DOHH2 (cell line): ENCODE results near the gene SRMS.

Source experiments
- H3F3A ChIP-seq: fragments of 200-600 bp; sonication (generic), shearing (Covaris generic); 2 replicates; pipeline ENCODE4 v1.6.0; 2016; ENCODE audit warnings: antibody characterized with exemption, mild to moderate bottlenecking; ENCODE audit not compliant: control insufficient read depth, insufficient read depth
- H3K27ac ChIP-seq: fragments of 200-600 bp; sonication (generic); 2 replicates; pipeline ENCODE4 v1.5.1; 2014; ENCODE audit warnings: low read depth, mild to moderate bottlenecking, low read length, moderate library complexity
- H3K27me3 ChIP-seq: fragments of 200-600 bp; sonication (generic); 2 replicates; pipeline ENCODE4 v1.6.1; 2014; ENCODE audit warnings: mild to moderate bottlenecking, low read length, mixed read lengths; ENCODE audit not compliant: control insufficient read depth
- H3K36me3 ChIP-seq: fragments of 200-600 bp; sonication (generic); 2 replicates; pipeline ENCODE4 v1.6.1; 2014; ENCODE audit warnings: mild to moderate bottlenecking, low read length, moderate library complexity, mixed read lengths; ENCODE audit not compliant: control insufficient read depth
- H3K4me1 ChIP-seq: fragments of 200-600 bp; sonication (generic); 2 replicates; pipeline ENCODE4 v1.6.1; 2014; ENCODE audit warnings: mild to moderate bottlenecking, low read length, mixed read lengths; ENCODE audit not compliant: control insufficient read depth
- H3K4me2 ChIP-seq: fragments of 200-600 bp; sonication (generic); 2 replicates; pipeline ENCODE4 v1.6.0; 2014; ENCODE audit warnings: mild to moderate bottlenecking, low read length, moderate library complexity
- H3K4me3 ChIP-seq: fragments of 200-600 bp; sonication (generic); 2 replicates; pipeline ENCODE4 v1.5.1; 2014; ENCODE audit warnings: mild to moderate bottlenecking, low read length, mixed read lengths
- H3K79me2 ChIP-seq: fragments of 200-600 bp; sonication (generic); 2 replicates; pipeline ENCODE4 v1.6.1; 2014; ENCODE audit warnings: mild to moderate bottlenecking, low read length, mixed read lengths; ENCODE audit not compliant: control insufficient read depth
- H3K9me2 ChIP-seq: fragments of 200-600 bp; sonication (generic); replicated peaks from 2 replicates; pipeline ENCODE4 v1.6.1; 2014; ENCODE audit warnings: mild to moderate bottlenecking, low read length, mixed read lengths; ENCODE audit not compliant: control insufficient read depth
- H3K9me3 ChIP-seq: fragments of 200-600 bp; sonication (generic); 2 replicates; pipeline ENCODE4 v1.6.1; 2014; ENCODE audit warnings: antibody characterized with exemption, low read length, mixed read lengths; ENCODE audit not compliant: control insufficient read depth, insufficient read depth
- H4K20me1 ChIP-seq: fragments of 200-600 bp; sonication (generic); 2 replicates; pipeline ENCODE4 v1.6.0; 2014; ENCODE audit warnings: low read depth, mild to moderate bottlenecking, antibody characterized with exemption, low read length, moderate library complexity; ENCODE audit not compliant: control insufficient read depth, insufficient read depth
- CTCF ChIP-seq: fragments of 200-600 bp; sonication (generic); IDR thresholded peaks from one replicate; pipeline ENCODE4 v1.5.1; 2014; ENCODE audit warnings: antibody characterized with exemption, mild to moderate bottlenecking, low read depth, low read length; ENCODE audit not compliant: poor library complexity, severe bottlenecking
- EZH2phosphoT487 ChIP-seq: fragments of 200-600 bp; sonication (generic); IDR thresholded peaks from 2 replicates; pipeline ENCODE4 v1.6.1; 2017; ENCODE audit warnings: borderline replicate concordance, mild to moderate bottlenecking, antibody characterized with exemption, low read length, moderate library complexity, mixed read lengths

Gene SRMS

GRCh38 chr20:63503524-63503923 is 44.0 kb downstream of the SRMS start:
- no peaks in the 10 kb centered on the region for H3K36me3 ChIP-seq
- H4K20me1 ChIP-seq, result no peaks in the 10 kb centered on the region
- H3F3A ChIP-seq, result no peaks in the 10 kb centered on the region; the same call in 1 of the 2 replicates
- H3K27me3 ChIP-seq, result no peaks in the 10 kb centered on the region; the same call in 1 of the 2 replicates
- no peak overlapping the region for H3K27ac ChIP-seq
- no peaks in the 10 kb centered on the region for H3K9me3 ChIP-seq
- H3K9me2 ChIP-seq, result no peaks in the 10 kb centered on the region
- H3K4me2 ChIP-seq, result no peak overlapping the region
- no peaks in the 10 kb centered on the region for H3K79me2 ChIP-seq
- H3K4me1 ChIP-seq, result peaks cover 16% of the 10 kb centered on the region
- no peak overlapping the region for H3K4me3 ChIP-seq
- no peak for TF ChIP-seq EZH2phosphoT487
- no peak for TF ChIP-seq CTCF

GRCh38 chr20:63502671-63503172 is 44.8 kb downstream of the SRMS start:
- no peak for TF ChIP-seq EZH2phosphoT487
- no peak for TF ChIP-seq CTCF
- Histone ChIP-seq H3K9me2 (no peaks in the 10 kb centered on the region), H4K20me1 (no peaks in the 10 kb centered on the region), H3K36me3 (no peaks in the 10 kb centered on the region), H3K4me3 (no peak overlapping the region), H3K9me3 (no peaks in the 10 kb centered on the region), H3K27ac (no peak overlapping the region), H3F3A (no peaks in the 10 kb centered on the region; the same call in 1 of the 2 replicates), H3K27me3 (peaks cover 3% of the 10 kb centered on the region; the same call in 1 of the 2 replicates), H3K4me1 (peaks cover 16% of the 10 kb centered on the region), H3K79me2 (no peaks in the 10 kb centered on the region), H3K4me2 (no peak overlapping the region)

GRCh38 chr20:63501818-63502670 is 45.5 kb downstream of the SRMS start:
- H3F3A ChIP-seq, result no peaks in the 10 kb centered on the region; the same call in 1 of the 2 replicates
- no peak overlapping the region for H3K27ac ChIP-seq
- H3K9me2 ChIP-seq, result no peaks in the 10 kb centered on the region
- H3K79me2 ChIP-seq, result no peaks in the 10 kb centered on the region
- H3K9me3 ChIP-seq, result no peaks in the 10 kb centered on the region
- H3K4me2 ChIP-seq, result peak overlapping the region; percentile 67
- no peak for TF ChIP-seq CTCF
- no peak for TF ChIP-seq EZH2phosphoT487
- peaks cover 3% of the 10 kb centered on the region; the same call in 1 of the 2 replicates for H3K27me3 ChIP-seq
- H4K20me1 ChIP-seq, result 0 out of 2 replicates have a peak, but pooled peaks cover under 1% of the 10 kb centered on the region
- peak overlapping the region; percentile 51 for H3K4me3 ChIP-seq
- H3K36me3 ChIP-seq, result no peaks in the 10 kb centered on the region
- H3K4me1 ChIP-seq, result peaks cover 16% of the 10 kb centered on the region
